Memory B cell (primary cell): ENCODE data around the gene SOS2.

Experiments used
- ATAC-seq: fragments of 150-1000 bp; cut with Tn5 transposase; 2 replicates; pipeline ENCODE4 v1.10.0; 2021; ENCODE audit warnings: low read depth, mild to moderate bottlenecking, moderate library complexity
- DNase-seq, 2 donors: peaks; one replicate each; pipeline ENCODE4 v3.0.0; 2022; ENCODE audit warnings: low spot score in 2 of 2
- H3K27ac Mint-ChIP-seq: one replicate; pipeline ENCODE4 v1.8.0; 2022; ENCODE audit warnings: mild to moderate bottlenecking, moderate library complexity, mixed read lengths
- H3K27me3 Mint-ChIP-seq: one replicate; pipeline ENCODE4 v1.8.0; 2022; ENCODE audit warnings: mixed read lengths
- H3K36me3 Mint-ChIP-seq: one replicate; pipeline ENCODE4 v1.8.0; 2022; ENCODE audit warnings: mild to moderate bottlenecking, mixed read lengths
- H3K4me1 Mint-ChIP-seq: one replicate; pipeline ENCODE4 v1.8.0; 2022; ENCODE audit warnings: mixed read lengths
- H3K4me3 Mint-ChIP-seq: one replicate; pipeline ENCODE4 v1.8.0; 2022; ENCODE audit warnings: mild to moderate bottlenecking, moderate library complexity, mixed read lengths
- H3K9me3 Mint-ChIP-seq: one replicate; pipeline ENCODE4 v1.8.0; 2022; ENCODE audit warnings: mixed read lengths

Gene SOS2

DNA sequence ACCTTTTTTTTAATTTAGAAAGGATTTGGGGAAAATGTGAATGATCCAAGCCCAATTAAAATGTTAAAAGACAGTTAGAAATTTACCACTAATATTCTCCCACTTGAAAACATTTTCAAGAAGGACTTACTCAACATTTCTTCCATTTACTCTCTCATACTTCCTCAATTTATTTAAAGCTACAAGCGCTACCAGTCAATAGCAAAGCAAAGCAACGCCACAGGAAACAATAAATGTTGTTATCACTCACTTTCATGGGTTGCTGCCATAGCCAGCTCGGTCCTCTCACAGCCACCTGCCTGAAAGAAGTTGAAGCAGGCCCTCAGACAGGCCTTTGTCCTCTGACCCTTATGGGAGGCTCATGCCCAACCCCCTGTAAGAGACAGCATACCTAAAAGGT, 6.0 kb upstream of the SOS2 start:
- Mint-ChIP-seq H3K9me3 (no peaks in the 10 kb centered on the region), H3K4me3 (no peak overlapping the region)

DNA sequence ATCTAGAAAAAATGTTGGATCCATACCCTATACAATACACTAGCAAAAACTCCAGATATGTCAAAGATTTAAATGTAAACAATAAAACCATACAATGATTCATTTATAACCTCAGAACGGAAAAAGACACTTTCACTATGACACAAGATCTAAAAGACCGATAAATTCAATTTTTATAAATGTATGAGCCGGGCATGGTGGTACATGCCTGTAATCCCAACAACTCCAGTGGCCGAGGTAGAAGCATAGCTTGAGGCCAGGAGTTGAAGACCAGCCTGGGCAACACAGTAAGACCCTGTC, 2.5 kb upstream of the SOS2 start:
- no peaks in the 10 kb centered on the region for H3K27me3 Mint-ChIP-seq
- no peak for DNase-seq
- no peaks in the 10 kb centered on the region for H3K9me3 Mint-ChIP-seq
- peaks cover 20% of the 10 kb centered on the region for H3K4me1 Mint-ChIP-seq
- H3K27ac Mint-ChIP-seq = no peak overlapping the region
- no peak overlapping the region for H3K4me3 Mint-ChIP-seq
- no peaks in the 10 kb centered on the region for H3K36me3 Mint-ChIP-seq
- ATAC-seq = no peak

More for the DNA sequence above, 6.0 kb upstream of the SOS2 start:
- peak; percentile 67 for ATAC-seq
- Mint-ChIP-seq H3K27me3 (no peaks in the 10 kb centered on the region), H3K36me3 (no peaks in the 10 kb centered on the region), H3K4me1 (peaks cover 5% of the 10 kb centered on the region), H3K27ac (no peak overlapping the region)
- no peak for DNase-seq

- Mint-ChIP-seq H3K27me3 (no peaks in the 10 kb centered on the region), H3K27ac (no peak overlapping the region), H3K9me3 (no peaks in the 10 kb centered on the region), H3K4me1 (peaks cover 22% of the 10 kb centered on the region), H3K36me3 (no peaks in the 10 kb centered on the region), H3K4me3 (no peak overlapping the region)
- DNase-seq = no peak
- ATAC-seq = no peak
Measured at GRCh38 chr14:50233166-50233950, 2.0 kb upstream of the SOS2 start.

DNA sequence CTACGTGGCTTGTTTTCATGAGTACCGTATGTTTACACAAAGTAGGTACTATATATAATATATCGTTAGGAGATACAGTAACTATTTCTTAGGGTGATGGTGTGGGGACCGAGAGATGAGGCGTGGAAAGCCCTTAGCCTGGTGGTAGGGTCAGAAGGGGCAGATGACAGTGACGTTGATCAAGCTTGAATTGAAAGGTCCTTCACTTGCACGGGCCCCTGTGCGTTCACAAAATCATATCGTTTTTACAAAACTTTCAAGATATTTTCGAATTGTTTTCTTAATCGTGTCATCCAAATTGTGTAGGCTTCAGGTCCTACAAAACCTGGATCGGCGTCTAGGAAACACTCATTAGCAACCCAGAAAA, 881 bp upstream of the SOS2 start:
- Mint-ChIP-seq H3K9me3 (no peaks in the 10 kb centered on the region), H3K27ac (peak overlapping the region; percentile 79), H3K27me3 (no peaks in the 10 kb centered on the region), H3K36me3 (no peaks in the 10 kb centered on the region), H3K4me1 (peaks cover 17% of the 10 kb centered on the region), H3K4me3 (peak overlapping the region; percentile 86)
- ATAC-seq = no peak
- no peak for DNase-seq

DNA sequence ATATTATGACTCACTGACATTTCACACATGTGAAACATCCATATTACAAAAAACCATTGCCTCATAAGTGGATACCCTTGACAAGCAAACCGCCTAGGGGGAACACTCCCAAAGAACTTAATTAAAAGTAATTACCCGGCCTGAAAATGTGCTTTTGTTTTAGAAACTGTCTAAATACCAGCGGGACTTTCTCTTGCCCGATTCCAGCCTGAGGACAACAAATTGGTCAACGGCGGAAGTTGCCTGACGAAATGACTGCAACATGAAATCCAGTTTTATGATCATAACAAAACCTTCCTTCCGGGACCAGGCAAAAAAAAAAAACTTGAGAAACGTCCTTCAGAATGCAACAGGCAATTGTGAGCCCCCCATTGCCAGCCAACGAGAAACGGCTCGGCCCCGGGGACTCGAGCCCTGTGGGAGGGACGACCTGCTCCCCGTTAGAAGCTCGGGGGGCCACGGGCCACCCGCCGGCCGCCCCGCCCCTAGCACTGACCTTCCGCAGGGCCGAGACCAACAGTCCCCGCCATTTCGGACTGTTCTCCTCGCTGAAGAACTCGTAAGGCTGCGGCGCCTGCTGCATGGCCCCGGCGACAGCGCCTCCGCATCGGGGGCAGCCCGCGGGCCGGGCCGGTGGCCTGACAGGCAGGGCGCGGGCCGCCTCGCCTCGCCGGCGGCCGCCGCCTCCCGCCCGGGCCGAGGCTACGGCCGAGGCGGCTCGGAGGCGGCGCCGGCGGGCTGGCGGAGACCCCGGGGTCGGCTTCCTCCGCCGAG, 490 bp downstream of the SOS2 start:
- Mint-ChIP-seq H3K9me3 (no peaks in the 10 kb centered on the region), H3K4me1 (peaks cover 26% of the 10 kb centered on the region), H3K4me3 (peak overlapping the region; percentile 91), H3K27me3 (no peaks in the 10 kb centered on the region), H3K36me3 (no peaks in the 10 kb centered on the region), H3K27ac (peak overlapping the region; percentile 85)
- peak; percentile 21 for ATAC-seq
- DNase-seq = peak in 1 of 2 donors; percentile 5

DNA sequence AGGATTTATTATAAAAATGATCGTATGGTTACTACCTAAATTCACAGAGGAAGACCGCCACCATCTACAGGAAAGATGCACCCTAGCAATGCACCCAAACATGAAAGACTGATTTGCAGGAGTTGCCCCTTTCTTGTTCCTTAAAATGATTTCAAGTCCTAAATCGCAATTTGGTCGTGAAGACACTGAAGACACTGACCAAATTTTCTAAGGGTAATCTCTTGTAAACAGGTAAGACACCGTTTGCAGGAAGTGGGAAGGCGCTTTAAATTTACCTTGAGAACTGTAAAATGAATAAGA, 1.0 kb downstream of the SOS2 start:
- Mint-ChIP-seq H3K27ac (peak overlapping the region; percentile 85), H3K27me3 (no peaks in the 10 kb centered on the region), H3K36me3 (no peaks in the 10 kb centered on the region), H3K9me3 (no peaks in the 10 kb centered on the region), H3K4me3 (peak overlapping the region; percentile 91), H3K4me1 (peaks cover 29% of the 10 kb centered on the region)
- ATAC-seq = no peak
- DNase-seq = peak in 1 of 2 donors; percentile 9

- Mint-ChIP-seq H3K4me1 (peaks cover 29% of the 10 kb centered on the region), H3K9me3 (no peaks in the 10 kb centered on the region), H3K4me3 (no peak overlapping the region), H3K27ac (no peak overlapping the region), H3K27me3 (no peaks in the 10 kb centered on the region), H3K36me3 (no peaks in the 10 kb centered on the region)
- DNase-seq = no peak
- ATAC-seq = no peak
Measured at GRCh38 chr14:50229681-50230080, 1.7 kb downstream of the SOS2 start.

- peaks cover 1% of the 10 kb centered on the region for H3K36me3 Mint-ChIP-seq
- no peak for DNase-seq
- no peak overlapping the region for H3K27ac Mint-ChIP-seq
- no peak overlapping the region for H3K4me3 Mint-ChIP-seq
- H3K27me3 Mint-ChIP-seq = no peaks in the 10 kb centered on the region
- no peak for ATAC-seq
- peaks cover 32% of the 10 kb centered on the region for H3K4me1 Mint-ChIP-seq
- H3K9me3 Mint-ChIP-seq = no peaks in the 10 kb centered on the region
Measured at GRCh38 chr14:50228313-50228712, 3.1 kb downstream of the SOS2 start.

DNA sequence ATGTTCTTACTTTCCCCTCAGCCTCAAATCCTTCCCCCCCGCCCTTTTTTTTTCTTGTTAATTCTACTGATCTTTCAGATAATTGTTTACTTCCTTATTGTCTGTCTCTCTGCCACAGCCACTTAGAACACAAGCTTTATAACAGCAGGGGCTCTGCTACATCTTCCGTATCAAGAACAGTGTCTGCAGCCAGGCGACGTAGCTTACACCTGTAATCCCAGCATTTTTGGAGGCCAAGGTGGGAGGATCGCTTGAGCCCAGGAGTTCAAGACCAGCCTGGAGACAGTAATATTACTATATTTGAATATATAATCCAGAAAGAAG, 5.4 kb downstream of the SOS2 start:
- no peaks in the 10 kb centered on the region for H3K9me3 Mint-ChIP-seq
- peaks cover 37% of the 10 kb centered on the region for H3K4me1 Mint-ChIP-seq
- H3K27ac Mint-ChIP-seq = peak overlapping the region; percentile 75
- no peaks in the 10 kb centered on the region for H3K27me3 Mint-ChIP-seq
- DNase-seq = no peak
- H3K4me3 Mint-ChIP-seq = no peak overlapping the region
- ATAC-seq = peak; percentile 20
- H3K36me3 Mint-ChIP-seq = peaks cover 10% of the 10 kb centered on the region

DNA sequence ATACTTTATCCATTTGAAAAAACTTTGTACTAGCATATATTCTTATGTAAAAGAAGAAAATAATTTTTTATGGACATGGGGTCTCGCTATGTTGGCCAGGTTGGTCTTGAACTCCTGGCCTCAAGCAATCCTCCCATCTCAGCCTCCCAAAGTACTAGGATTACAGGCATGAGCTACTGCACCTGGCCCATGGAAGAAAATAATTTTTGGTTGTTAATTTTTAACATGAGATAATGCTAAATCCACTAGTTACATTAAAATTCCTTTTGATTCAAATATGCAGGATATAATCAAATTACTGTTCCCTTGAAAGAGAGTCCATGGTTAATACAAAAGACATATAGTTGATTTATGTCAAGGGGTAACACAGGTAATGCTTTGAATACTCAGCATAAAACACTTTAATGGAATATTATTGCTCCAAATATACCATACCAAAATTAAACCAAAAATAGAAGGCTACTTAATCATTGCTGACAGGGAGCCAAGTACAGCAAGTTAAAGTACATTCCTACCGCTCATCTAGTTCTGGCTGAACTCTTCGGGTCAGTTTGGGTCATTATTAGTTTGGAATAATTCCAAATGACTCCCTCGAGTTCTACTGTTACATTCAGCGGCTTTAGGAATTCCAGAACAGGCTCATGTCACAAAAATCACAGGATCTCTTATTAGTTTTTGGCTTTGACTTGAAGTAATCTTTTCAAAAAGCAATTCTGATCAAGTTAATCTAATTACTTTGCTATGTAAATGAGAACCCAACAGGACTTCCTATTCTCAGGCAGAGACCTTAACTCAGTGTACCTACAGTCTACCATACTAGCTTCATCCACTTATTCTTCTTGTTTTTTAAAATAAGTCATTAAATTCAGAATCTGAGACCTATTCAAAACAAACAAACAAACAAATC, 6.1 kb downstream of the SOS2 start:
- Mint-ChIP-seq H3K27me3 (no peaks in the 10 kb centered on the region), H3K4me1 (peaks cover 36% of the 10 kb centered on the region), H3K36me3 (peaks cover 10% of the 10 kb centered on the region), H3K9me3 (no peaks in the 10 kb centered on the region), H3K27ac (peak overlapping the region; percentile 75), H3K4me3 (no peak overlapping the region)
- ATAC-seq = peak; percentile 42
- DNase-seq = no peak

- Mint-ChIP-seq H3K9me3 (no peaks in the 10 kb centered on the region), H3K4me1 (peaks cover 29% of the 10 kb centered on the region), H3K36me3 (peaks cover 10% of the 10 kb centered on the region), H3K27me3 (no peaks in the 10 kb centered on the region), H3K27ac (peak overlapping the region; percentile 18), H3K4me3 (no peak overlapping the region)
- ATAC-seq (no peak), DNase-seq (no peak)
Measured at GRCh38 chr14:50222055-50222613, 9.2 kb downstream of the SOS2 start.

DNA sequence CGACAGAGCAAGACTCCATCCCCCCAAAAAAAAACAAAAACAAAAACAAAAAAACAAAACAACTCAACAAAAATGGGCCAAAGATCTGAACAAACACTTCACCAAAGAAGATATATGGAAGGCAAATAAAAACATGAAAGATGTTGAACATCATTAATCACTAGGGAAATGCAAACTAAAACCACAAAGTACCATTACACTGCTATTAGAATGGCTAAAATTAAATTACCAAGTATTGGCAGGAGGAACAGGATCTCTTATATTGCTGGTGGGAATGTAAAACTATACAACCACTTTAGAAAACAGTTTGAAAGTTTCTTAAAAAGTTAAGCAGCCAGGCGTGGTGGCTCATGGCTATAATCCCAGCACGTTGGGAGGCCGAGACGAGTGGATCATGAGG, 12.9 kb downstream of the SOS2 start:
- H3K27me3 Mint-ChIP-seq = no peaks in the 10 kb centered on the region
- H3K27ac Mint-ChIP-seq = no peak overlapping the region
- peaks cover 9% of the 10 kb centered on the region for H3K36me3 Mint-ChIP-seq
- DNase-seq = no peak
- peaks cover 14% of the 10 kb centered on the region for H3K4me1 Mint-ChIP-seq
- ATAC-seq = no peak
- no peak overlapping the region for H3K4me3 Mint-ChIP-seq
- H3K9me3 Mint-ChIP-seq = no peaks in the 10 kb centered on the region

DNA sequence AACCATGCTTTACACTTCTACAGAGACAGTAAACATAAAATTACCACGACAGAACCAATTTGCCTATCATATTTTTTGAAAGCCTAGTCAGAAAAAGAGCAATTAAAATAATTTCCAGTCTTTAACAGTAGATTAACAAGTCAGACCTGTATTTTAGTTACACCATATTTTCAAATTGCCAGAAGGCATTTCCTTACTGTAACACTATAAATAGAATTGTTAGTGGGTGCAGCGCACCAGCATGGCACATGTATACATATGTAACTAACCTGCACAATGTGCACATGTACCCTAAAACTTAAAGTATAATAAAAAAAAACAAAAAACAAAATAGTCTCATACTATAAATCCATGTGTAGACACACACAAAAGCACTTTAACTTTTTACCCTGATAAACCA, 16.0 kb downstream of the SOS2 start:
- no peak overlapping the region for H3K4me3 Mint-ChIP-seq
- H3K27me3 Mint-ChIP-seq = no peaks in the 10 kb centered on the region
- no peak for ATAC-seq
- no peak for DNase-seq
- peaks cover 2% of the 10 kb centered on the region for H3K36me3 Mint-ChIP-seq
- no peak overlapping the region for H3K27ac Mint-ChIP-seq
- H3K9me3 Mint-ChIP-seq = no peaks in the 10 kb centered on the region
- H3K4me1 Mint-ChIP-seq = peaks cover 9% of the 10 kb centered on the region

DNA sequence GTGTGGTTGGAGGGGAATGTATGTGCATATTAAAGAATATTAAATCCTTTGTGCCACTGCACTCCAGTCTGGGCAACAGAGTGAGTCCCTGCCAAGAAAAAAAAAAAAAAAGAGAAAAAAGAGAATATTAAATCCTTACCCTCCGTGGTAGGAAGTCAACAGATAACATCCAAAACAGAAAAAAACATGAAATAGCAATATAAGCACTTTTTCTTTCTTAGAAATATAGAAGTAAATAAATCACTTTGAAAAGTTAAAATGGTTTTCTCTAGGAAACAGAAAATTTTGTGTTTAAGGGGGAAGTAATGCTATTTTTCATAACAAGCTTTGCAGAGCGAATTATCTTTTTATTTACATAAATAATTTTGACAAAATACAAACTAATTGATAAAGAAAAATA, 17.6 kb downstream of the SOS2 start:
- Mint-ChIP-seq H3K27ac (no peak overlapping the region), H3K27me3 (no peaks in the 10 kb centered on the region), H3K9me3 (no peaks in the 10 kb centered on the region), H3K36me3 (peaks cover 3% of the 10 kb centered on the region), H3K4me3 (no peak overlapping the region), H3K4me1 (peaks cover 14% of the 10 kb centered on the region)
- DNase-seq = no peak
- no peak for ATAC-seq
